ENCODE data around the gene TGFBR1.
A peak's percentile ranks its signal among the peaks of the same experiment; 100 is the strongest.
"Not testable (repeated sequence)": the region's sequence is repeated elsewhere in the genome, so short reads cannot be mapped to it uniquely, and the experiment has no call there.

The TGFBR1 gene

GRCh38 chr9:99076483-99077171 is 28.3 kb upstream of the TGFBR1 start:
- peak in 1 of 4 experiments; percentile 15 for DNase-seq

DNA sequence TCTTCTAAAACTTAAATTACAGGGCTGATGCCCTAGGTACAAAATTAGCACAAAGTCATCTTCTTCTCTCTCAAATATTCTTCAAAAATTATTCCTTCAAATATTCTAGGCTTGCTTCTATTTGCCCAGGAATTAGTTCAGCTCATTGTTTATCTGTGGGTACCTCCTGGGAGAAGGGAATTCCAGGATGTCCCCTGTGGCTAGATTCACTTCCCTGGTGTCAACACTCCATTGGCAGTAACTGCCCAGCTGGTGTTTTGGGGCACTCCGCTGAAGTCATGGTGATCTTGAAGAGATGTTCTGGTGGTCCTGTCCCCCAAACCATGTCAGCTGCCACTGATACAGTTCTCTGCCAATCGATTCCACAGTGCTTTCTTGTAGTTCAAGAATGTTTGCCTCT is 26.2 kb upstream of the TGFBR1 start:
- DNase-seq, result no peak

- DNase-seq, result no peak
Observed at GRCh38 chr9:99079542-99079941, 25.4 kb upstream of the TGFBR1 start.

DNA sequence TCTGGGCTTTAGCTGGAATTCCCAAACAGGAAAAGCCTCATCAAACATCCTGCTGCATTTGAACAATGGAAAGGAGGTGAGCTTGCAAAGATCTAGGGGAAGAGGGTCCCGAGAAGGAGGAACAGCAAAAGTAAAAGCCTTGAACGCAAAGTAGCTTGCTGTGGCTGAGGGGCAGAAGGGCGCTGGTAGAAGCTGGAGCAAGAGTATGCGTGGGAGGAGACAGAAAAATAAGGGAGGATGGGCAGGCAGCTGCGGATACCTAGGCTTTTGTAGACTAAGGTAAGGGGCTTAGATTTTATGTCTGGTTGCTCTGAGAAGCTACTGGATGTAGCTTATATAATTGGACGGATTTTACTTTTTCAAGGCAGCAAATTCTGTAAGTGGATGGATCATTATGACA is 21.9 kb upstream of the TGFBR1 start:
- no peak for DNase-seq

DNA sequence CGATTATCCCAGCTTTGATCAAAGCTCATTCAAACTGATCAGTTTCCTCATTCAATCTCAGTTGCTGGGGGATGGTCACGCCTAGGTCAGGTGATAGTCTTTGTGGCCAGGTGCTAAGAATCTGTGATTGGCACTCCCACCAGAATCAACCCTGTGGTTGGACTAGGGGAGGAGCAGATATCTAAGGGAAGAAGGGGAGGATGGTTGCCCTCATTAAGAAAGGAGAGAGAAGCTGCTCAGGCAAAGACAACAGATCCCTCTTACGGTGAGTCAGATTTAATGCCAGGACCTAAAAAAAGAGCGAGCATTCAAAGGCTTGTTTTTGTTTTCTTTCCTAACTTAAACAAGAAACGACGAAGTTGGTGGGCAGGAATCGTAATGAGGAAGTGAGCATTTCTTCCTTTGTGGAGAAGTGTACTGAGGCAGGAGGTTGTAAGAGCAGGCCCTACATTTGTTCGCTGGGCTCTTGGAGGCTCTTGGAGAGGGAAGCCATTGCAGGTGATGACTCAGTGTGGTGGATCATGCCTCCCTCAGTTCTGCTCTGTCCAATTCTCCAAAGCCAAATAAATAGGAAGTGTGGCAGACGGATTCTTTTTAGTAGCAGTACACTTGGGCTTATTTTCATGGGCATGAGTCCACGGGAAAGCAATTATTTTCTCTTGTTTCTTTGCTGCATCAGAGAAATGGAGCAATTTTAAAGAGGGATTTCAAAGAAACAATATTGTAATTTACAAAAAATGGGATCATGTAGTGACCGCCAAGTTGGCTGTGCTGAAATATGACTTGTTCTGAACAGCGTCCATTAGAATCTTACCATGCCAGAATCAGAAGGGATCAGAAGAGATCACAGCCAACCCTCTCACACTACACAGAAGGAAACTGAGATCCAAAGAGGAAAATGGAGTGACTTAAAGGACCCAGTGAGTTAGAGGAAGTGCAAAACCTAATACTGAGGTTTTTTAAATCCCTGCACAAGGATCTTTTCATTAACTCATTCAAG is 18.7 kb upstream of the TGFBR1 start:
- DNase-seq, result no peak

DNA sequence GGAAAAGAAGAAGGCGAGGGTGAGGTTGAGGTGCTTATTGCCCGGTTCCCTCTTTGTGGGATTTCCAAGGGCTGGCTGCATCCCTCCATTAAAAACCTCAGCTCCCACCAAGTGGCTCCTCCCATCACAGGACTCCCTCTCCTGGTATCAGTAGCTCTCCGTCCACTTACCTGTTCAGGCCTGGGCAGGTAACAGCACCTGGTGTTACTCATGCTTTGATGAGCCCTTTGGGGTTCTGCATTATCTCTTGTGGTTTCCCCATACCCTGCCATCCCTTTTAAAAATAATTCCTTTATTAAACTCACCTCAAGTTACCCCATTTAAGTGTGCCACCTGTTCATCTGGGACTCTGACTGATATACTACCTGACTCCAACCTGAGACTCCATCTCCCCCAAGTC is 17.5 kb upstream of the TGFBR1 start:
- no peak for DNase-seq

- no peak for DNase-seq
Observed at GRCh38 chr9:99090336-99091130, 14.4 kb upstream of the TGFBR1 start.

- no peak for DNase-seq
Observed at GRCh38 chr9:99092643-99093491, 12.0 kb upstream of the TGFBR1 start.

GRCh38 chr9:99093492-99093791 is 11.5 kb upstream of the TGFBR1 start:
- DNase-seq, result no peak

GRCh38 chr9:99095565-99095964 is 9.3 kb upstream of the TGFBR1 start:
- DNase-seq, result no peak

GRCh38 chr9:99096409-99096808 is 8.5 kb upstream of the TGFBR1 start:
- no peak for DNase-seq

- not testable (repeated sequence) for DNase-seq
Observed at GRCh38 chr9:99099806-99100585, 4.9 kb upstream of the TGFBR1 start.

GRCh38 chr9:99101271-99101670 is 3.6 kb upstream of the TGFBR1 start:
- DNase-seq, result no peak

- no peak for DNase-seq
Observed at GRCh38 chr9:99101812-99102211, 3.1 kb upstream of the TGFBR1 start.

DNA sequence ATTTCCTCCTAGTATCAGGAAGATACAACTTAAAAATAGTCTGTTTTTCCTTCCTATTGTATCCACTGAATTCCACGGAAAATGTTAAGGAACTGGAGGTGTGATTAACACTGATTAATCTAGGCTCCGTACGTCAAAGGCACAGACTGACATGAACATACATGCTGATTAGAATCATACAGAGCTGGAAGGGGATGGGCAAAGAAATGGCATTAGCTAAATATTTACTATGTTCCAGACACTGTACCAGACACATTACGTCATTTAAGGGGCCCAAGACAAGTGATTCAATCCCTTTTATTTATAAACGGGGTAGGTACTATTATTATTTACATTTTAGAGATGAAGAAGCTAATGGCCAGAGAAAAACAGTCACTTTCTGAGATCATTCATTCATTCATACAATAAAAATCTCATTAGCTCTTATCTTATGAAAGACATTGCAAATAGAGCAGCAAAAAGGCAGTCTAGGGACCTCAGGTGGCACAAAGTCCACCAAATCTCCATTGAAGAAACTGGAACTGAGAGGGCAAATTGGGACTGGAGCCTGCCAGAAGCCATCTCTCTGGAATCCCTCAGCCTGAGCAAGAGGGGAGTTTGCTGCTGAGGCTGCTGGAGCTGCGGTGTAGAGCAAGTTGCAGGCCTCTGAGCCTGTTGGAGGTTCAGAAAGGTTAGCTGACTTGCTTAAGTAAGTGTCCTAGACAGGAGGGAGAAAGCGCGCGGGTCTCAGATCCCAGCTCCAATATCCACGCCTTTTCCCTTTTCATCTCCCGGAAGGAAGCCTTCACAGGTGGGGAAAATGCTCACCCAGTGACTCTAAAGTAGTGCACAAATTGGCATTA is 1.6 kb upstream of the TGFBR1 start:
- no peak for DNase-seq

GRCh38 chr9:99103901-99104458 is 933 bp upstream of the TGFBR1 start:
- peak in 1 of 4 experiments; percentile 13 for DNase-seq

GRCh38 chr9:99105152-99106043 is 485 bp downstream of the TGFBR1 start:
- DNase-seq, result peak in 1 of 4 experiments; percentile 56

DNA sequence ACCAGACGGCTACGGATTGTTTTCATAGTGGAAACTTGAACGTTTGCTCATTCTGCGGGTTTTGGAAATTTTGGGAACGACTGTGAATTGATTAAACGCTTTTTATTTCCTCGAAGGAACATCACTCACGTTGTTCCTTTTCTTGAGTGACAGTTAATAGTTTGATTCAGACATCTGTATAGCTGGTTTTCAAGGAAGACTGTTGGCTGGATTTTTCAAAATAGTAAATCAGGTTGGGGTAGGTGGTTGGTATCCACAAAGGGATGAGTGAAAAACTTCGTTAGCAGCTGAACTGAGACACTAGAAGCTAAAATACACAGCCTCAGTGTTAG is 1.1 kb downstream of the TGFBR1 start:
- no peak for DNase-seq

DNA sequence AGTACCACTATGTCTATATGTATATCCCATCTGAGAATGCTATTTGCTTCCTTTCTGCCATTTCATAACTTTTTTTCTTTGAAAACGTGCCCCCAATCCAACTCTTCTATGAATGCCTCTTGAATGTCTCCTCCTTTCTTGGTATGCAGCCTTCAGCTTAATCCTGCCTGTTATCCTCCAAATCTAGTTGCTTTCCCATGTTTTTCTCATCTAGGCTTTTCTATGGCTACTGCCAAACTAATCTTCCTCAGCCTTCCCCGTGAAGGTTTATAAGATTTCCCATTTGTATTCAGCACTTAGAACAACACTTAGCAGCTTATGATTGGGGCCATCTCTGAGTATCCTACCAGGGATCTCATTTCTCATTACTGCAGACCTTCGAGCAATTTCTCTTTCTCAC is 2.5 kb downstream of the TGFBR1 start:
- DNase-seq, result no peak
